Activated naive CD4-positive, alpha-beta T cell treated with anti-CD3 and anti-CD28 coated beads, Interleukin-2, amount 50 U/mL, for 16 hours (primary cell): Measurements from ENCODE around the gene CSRNP3.

Source experiments
- DNase-seq: peaks from one replicate; pipeline ENCODE4 v3.0.0-alpha.2; 2020

Gene CSRNP3, protein sequence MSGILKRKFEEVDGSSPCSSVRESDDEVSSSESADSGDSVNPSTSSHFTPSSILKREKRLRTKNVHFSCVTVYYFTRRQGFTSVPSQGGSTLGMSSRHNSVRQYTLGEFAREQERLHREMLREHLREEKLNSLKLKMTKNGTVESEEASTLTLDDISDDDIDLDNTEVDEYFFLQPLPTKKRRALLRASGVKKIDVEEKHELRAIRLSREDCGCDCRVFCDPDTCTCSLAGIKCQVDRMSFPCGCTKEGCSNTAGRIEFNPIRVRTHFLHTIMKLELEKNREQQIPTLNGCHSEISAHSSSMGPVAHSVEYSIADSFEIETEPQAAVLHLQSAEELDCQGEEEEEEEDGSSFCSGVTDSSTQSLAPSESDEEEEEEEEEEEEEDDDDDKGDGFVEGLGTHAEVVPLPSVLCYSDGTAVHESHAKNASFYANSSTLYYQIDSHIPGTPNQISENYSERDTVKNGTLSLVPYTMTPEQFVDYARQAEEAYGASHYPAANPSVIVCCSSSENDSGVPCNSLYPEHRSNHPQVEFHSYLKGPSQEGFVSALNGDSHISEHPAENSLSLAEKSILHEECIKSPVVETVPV

GRCh38 chr2:165469417-165469816 is at the start of gene CSRNP3:
Gene CSRNP3, plus strand, starts transcription at chr2:165469698. Its CDS starts 125,368 bp downstream, at chr2:165595066.
- DNase-seq, result no peak

- DNase-seq, result no peak
These were observed 49.3 kb upstream of the CSRNP3 start for GRCh38 chr2:165420231-165420630.

DNA sequence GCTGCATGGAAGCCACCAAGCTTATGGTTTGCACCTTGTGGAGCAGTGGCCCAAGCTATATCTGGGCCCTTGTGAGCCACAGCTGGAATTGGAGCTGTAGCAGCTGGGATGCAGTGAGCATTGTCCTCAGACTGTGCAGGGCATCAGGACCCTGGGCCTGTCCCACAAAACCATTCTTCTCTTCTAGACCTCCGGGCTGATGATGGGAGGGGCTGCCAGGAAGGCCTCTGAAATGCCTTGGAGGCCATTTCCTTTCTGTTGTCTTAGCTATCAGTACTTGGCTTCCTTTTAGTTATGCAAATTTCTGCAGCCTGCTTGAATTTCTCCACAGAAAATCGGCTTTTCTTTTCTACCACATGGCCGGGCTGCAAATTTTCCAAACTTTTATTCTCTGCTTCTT is 46.4 kb upstream of the CSRNP3 start:
- no peak for DNase-seq

- no peak for DNase-seq
These were observed 43.9 kb upstream of the CSRNP3 start for GRCh38 chr2:165425556-165425955.

DNA sequence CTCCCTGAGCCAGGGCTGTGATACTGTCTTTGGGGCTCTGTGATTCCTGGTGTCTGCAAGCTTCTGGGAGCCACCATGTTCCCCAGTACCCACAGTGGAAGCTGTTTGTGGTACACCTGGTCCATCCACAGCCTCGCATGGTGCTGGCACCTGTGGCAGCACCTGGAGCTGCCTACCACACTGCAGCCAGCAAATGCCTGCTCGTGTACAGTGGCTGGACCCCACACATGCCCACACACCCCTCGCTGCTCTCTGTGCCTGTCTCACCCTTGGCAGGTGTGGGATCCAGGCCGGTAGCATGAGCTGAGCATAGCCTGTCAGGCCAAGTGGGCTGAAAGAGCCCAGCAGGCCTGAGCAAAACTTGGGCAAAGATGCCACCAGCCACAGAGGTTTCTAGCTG is 41.8 kb upstream of the CSRNP3 start:
- no peak for DNase-seq

DNA sequence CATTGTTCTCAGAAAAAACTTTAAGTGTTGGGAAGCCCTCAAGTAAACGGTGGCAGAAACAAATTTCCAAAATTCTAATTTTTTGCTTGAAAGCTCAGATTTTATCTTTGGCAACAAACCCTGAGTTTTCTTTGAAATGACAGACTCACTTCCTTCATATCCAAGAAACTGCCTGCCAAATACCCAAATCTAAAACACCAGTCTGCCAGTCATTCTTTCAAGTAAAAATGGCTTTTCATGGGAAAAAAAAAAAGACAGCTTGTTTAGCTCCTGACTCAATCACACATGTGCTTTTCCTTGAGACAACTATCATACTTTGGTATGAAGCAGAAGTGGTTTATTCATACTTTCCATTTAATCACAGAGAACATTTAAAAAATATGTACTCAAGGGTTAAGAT is 40.6 kb upstream of the CSRNP3 start:
- DNase-seq, result no peak

DNA sequence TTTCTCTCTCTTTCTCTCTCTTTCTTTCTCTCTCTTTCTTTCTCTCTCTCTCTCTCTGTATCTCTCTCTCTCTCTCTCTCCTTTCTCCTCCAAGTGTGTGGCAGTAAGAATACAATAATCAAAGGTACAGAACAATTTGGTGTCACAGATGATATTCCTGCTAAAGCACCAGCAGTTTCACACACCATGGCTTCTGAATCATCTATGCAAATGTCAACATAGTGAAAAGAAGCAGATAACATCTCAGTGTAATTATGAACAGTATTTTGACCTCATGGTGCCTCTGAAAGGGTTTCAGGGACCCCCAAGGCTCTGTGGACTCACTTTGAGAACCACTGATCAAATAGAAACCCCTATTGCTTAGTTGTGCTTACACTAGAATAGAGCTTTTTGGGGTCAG is 38.5 kb upstream of the CSRNP3 start:
- DNase-seq, result no peak

DNA sequence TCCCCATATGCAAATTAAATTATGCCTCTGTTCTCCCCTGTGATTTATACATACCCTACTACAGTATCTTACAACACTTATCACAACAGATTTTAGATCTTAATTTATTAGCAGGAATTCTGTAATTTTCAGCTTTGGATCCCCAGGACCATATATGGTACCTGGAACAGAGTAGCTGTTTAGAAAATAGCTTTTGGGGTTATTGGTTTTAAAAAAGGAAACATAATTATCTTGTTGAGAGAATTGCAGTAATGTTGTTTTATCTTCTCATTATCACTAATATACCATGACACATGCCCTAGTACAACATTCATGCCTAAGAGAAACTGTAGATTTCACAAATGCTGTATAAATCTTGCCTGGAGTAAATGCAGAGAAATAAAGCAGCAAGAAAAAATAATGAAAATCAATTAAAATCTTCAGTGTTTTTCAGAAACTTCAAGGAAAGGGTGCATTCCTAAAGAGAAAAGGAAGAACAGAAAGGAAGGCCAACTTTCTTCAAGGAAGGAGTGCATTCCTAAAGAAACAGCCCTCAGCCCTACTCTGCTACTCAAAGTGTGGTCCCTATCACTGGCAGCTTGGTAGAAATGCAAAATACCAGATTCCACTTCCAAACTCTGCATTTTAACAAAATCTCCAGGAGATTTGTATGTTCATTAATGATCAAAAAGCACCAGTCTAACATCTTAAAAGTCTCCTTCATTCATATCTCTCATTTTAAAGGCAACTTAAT is 37.1 kb upstream of the CSRNP3 start:
- no peak for DNase-seq

GRCh38 chr2:165434865-165435496 is 34.5 kb upstream of the CSRNP3 start:
- DNase-seq, result no peak

GRCh38 chr2:165435611-165436010 is 33.9 kb upstream of the CSRNP3 start:
- no peak for DNase-seq

DNA sequence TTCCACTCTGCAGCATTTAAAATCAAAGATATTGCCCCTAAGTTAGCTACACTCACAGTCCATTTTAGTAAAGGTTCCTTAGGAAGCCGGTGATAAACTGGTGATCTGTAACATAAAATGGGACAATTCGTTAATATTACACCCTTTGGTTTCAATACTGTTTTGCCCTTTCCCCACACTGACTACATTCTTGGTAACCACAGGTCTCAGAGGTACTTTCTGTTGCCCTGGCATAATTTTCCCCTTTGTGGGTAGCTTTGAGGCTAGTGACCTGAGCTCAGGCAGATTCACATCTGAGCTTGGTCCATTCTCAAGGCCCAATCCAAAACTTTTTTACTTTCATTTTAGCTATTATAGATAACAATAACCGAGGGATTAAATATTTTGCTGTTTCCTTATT is 32.9 kb upstream of the CSRNP3 start:
- DNase-seq, result no peak

- no peak for DNase-seq
These were observed 29.1 kb upstream of the CSRNP3 start for GRCh38 chr2:165440367-165440766.

GRCh38 chr2:165443511-165443910 is 26.0 kb upstream of the CSRNP3 start:
- no peak for DNase-seq

DNA sequence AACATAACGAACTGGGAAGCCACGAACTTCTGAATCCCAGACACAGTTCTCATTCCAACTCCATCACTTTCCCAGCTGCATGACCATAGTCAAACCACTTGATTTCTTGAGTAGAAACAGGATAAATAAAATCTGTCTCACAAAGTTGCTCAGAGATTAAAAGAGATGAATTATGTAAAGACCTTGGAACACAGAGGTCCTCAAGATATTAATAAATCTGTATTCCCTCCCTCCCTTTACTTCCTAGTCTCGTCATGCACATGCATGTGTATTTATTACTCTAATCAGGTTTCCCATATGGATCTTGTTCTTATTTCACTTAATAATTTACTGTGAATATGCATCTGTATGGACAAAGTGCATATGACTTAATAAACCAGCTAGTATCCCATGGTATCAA is 21.1 kb upstream of the CSRNP3 start:
- DNase-seq, result no peak

DNA sequence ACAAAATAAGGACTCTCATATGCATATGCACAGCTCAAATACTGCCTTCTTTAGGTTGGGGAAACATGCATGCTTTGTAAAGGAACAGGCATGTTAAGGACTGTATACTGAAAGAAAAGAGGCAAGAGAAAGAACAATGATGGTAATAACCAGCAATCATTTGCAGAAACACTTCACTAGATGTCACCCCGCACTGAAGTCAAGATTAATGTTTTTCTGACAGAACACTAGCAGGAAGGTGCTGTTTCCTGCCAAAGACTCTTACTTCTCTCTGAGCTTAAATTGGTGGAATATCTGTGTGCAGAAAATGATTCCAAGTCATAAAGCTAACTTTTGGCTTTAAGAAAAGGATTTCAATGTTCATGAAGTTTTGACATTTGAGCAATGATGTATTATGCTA is 19.3 kb upstream of the CSRNP3 start:
- no peak for DNase-seq

- no peak for DNase-seq
These were observed 17.2 kb upstream of the CSRNP3 start for GRCh38 chr2:165452327-165452726.

- no peak for DNase-seq
These were observed 15.9 kb upstream of the CSRNP3 start for GRCh38 chr2:165453561-165454094.

- no peak for DNase-seq
These were observed 14.6 kb upstream of the CSRNP3 start for GRCh38 chr2:165454905-165455304.

DNA sequence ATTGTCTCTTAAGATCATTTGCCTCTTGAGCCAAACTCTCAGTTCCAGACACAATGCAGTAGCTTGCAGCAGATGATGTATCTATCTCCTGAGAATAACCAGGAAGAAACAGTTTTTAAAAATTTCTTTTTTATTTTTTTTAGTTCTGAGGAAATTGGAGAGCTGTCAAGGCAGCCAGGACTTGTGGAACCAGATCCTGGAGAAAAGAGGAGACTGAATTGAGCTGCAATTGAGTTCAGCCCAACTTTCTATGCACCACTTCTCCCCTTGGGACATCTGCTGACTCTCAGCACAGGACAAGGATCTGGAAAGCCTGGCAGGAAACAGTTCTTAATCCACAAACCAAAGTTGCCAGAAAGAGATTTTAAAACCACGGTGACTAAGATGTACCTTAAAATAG is 13.5 kb upstream of the CSRNP3 start:
- no peak for DNase-seq

DNA sequence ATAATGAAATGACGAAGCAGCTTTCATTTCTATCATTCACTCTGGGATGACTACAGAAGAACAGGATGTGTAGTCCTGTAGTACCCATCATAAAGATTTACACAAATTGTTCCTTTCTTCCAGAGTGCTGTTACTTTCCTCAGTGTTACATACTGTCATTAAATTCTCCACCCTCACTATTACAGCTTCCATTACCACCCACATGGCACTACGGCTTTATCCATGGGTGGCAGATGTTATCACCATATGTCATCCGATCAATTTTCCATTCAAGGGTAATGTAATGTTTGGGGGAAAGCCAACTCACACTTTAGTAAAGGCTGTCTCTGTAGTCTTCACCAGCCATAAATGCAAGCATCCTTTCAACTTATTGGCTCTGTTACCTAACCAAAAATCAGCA is 7.1 kb upstream of the CSRNP3 start:
- DNase-seq, result no peak

DNA sequence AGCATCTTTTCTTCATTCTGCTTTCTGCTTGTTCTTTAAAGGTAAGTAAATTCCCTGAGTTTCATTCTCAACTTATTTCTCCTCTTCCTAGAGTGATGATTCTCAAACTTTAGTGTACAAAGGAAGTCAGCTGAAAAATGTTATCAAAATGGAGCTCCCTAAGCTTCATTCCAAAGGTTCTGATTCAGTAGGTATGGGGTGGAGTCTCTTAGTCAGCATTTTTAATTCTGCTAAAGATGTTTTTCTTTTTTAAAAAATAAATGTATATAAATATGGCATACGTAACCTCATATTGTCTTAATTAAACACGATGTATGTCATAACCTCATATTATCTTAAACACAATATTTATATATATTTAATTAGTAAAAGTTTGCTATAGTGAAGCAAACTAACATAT is 3.1 kb upstream of the CSRNP3 start:
- DNase-seq, result no peak

DNA sequence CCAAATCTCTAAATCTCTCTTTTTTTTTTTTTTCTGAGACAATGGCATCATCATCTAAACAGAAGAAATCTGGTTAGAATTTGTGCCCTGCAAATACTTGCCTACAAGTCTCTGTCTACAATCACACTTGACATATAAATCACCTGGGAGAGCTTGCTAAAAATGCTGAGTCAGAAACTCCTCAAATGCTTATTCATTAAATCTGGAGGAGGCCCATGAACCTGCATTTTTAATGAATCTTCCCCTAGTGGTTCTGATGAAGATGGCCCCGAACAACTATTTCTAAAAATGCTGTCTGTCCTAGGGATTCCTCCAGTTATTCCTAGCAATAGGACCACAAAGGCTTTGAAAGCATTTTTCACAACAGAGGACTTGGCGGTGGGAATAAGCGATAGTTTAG is 1.6 kb upstream of the CSRNP3 start:
- no peak for DNase-seq

DNA sequence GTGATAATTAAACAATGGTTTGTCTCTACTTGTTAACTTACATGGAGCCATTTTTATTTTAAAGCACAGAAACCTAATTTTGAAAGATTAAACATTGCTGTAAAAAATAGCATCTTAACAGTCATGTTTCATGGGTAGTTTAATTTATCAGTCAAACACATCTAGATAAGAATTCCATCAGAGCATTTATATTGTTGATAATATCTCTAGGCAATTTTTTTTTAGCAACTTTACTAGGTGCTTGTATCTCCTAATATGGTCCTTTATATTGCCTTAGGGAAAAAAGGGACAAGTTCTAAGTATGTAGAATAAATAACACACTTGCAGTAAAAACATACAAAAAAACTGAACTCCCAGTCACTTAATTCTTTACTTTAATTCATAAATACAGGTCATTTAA is 863 bp downstream of the CSRNP3 start:
- no peak for DNase-seq
